Fibroblast of the aortic adventitia (primary cell): ENCODE data around the gene DOCK2. TPM values are rescaled to one million over a fixed set of nuclear protein-coding genes. Genes with fewer than 3 reads are reported as not detected.

Experiments used
- DNase-seq: peaks from one replicate; pipeline ENCODE4 v3.0.0-alpha.2; 2010; ENCODE audit warnings: low read depth
- H3K4me3 ChIP-seq: 2 replicates; pipeline ENCODE4 v1.5.1; 2011; ENCODE audit warnings: low read depth, mild to moderate bottlenecking, control low read depth, low read length, moderate library complexity
- CTCF ChIP-seq: IDR thresholded peaks from 2 replicates; pipeline ENCODE4 v1.5.1; 2011; ENCODE audit warnings: mild to moderate bottlenecking, low read length, control low read depth, inconsistent platforms; ENCODE audit not compliant: insufficient read depth
- total RNA-seq: library from RNA; depleted of rRNA; stranded (reverse); fragments of >200 nt; gene quantifications from 2 replicates; pipeline ENCODE4 v1.2.3, GENCODE V29; 2012; ENCODE audit warnings: low replicate concordance

DOCK2 gene
- total RNA-seq, 1 donor, result 4.6 TPM

- H3K4me3 ChIP-seq, result no peak overlapping the region
- no peak for DNase-seq
- no peak for TF ChIP-seq CTCF
These were observed 466.4 kb downstream of the DOCK2 start for GRCh38 chr5:170103447-170103846.

- no peak overlapping the region for H3K4me3 ChIP-seq
These were observed 467.2 kb downstream of the DOCK2 start for GRCh38 chr5:170104299-170104698.

GRCh38 chr5:170104710-170105109, 467.6 kb downstream of the DOCK2 start:
- H3K4me3 ChIP-seq, result no peak overlapping the region
- no peak for DNase-seq
- no peak for TF ChIP-seq CTCF

More at GRCh38 chr5:170104299-170104698, 467.2 kb downstream of the DOCK2 start:
- no peak for TF ChIP-seq CTCF
- DNase-seq, result no peak

GRCh38 chr5:170105642-170106611, 468.9 kb downstream of the DOCK2 start, which contains the start of gene FOXI1:
Gene FOXI1, plus strand, starts transcription at chr5:170105897. Its CDS starts 61 bp downstream, at chr5:170105958.
- DNase-seq, result no peak
- TF ChIP-seq CTCF, result no peak
- H3K4me3 ChIP-seq, result no peak within 1 kb of the TSS

GRCh38 chr5:170107674-170108073, 470.6 kb downstream of the DOCK2 start:
- no peak for TF ChIP-seq CTCF
- no peak for DNase-seq
- H3K4me3 ChIP-seq, result no peak overlapping the region

- no peak for TF ChIP-seq CTCF
These were observed 471.3 kb downstream of the DOCK2 start for GRCh38 chr5:170108266-170108785.

More at GRCh38 chr5:170108266-170108785, 471.3 kb downstream of the DOCK2 start:
- H3K4me3 ChIP-seq, result no peak overlapping the region
- no peak for DNase-seq
